H1 (cell line): Measurements from ENCODE around the gene ADIPOR2.

ENCODE experiments used
- BCL11A ChIP-seq, 2 experiments: IDR thresholded peaks; one replicate each; pipeline ENCODE4 v1.6.1; 2011; ENCODE audit warnings: low read depth in 2 of 2, low read length in 2 of 2, mild to moderate bottlenecking in 2 of 2
- EZH2 ChIP-seq: fragments of 200-600 bp; sonication (generic); IDR thresholded peaks from 2 replicates; pipeline ENCODE4 v1.7.1; 2012; ENCODE audit warnings: low read depth, mild to moderate bottlenecking, moderate library complexity, low read length, inconsistent platforms; ENCODE audit not compliant: severe bottlenecking
- POLR2A ChIP-seq, 2 experiments: IDR thresholded peaks; 1 replicate in 1 of 2; 2 replicates in 1 of 2; pipeline ENCODE4 v1.6.1; 2011; ENCODE audit warnings: low read depth in 2 of 2, low read length in 2 of 2, mild to moderate bottlenecking in 2 of 2; ENCODE audit errors: control extremely low read depth in 1 of 2
- SIN3A ChIP-seq, 2 experiments: IDR thresholded peaks in 1 of 2; conservative IDR thresholded peaks in 1 of 2; 2 replicates each; pipeline ENCODE4 v1.6.1; 2011 to 2012; ENCODE audit warnings: low read length in 2 of 2, improper control_type of control experiment in 1 of 2, low read depth in 1 of 2, mild to moderate bottlenecking in 1 of 2
- SRF ChIP-seq: IDR thresholded peaks from 2 replicates; pipeline ENCODE4 v1.6.1; 2011; ENCODE audit warnings: mild to moderate bottlenecking, low read depth, low read length, moderate library complexity

GRCh38 chr12:1782215-1782614 lies 91.3 kb downstream of the ADIPOR2 start:
- no peak for TF ChIP-seq SIN3A (conservative IDR thresholded peaks at IDR 0.05 in 1 of 2, IDR thresholded peaks at IDR 0.05 in 1 of 2; ENCODE audit: low read depth in 1 of 2, low read length in 2 of 2)
- no peak for TF ChIP-seq POLR2A (IDR thresholded peaks at IDR 0.05; ENCODE audit: control extremely low read depth in 1 of 2, low read depth in 2 of 2, low read length in 2 of 2)
- no peak for TF ChIP-seq EZH2
- TF ChIP-seq BCL11A (IDR thresholded peaks at IDR 0.05; ENCODE audit: low read depth in 2 of 2, low read length in 2 of 2) = no peak
- no peak for TF ChIP-seq SRF
